Measurements from ENCODE around the gene HOXA3.

GRCh38 chr7:27143950-27144780, 8.2 kb downstream of the HOXA3 start:
- TF ChIP-seq, protein P1, sequence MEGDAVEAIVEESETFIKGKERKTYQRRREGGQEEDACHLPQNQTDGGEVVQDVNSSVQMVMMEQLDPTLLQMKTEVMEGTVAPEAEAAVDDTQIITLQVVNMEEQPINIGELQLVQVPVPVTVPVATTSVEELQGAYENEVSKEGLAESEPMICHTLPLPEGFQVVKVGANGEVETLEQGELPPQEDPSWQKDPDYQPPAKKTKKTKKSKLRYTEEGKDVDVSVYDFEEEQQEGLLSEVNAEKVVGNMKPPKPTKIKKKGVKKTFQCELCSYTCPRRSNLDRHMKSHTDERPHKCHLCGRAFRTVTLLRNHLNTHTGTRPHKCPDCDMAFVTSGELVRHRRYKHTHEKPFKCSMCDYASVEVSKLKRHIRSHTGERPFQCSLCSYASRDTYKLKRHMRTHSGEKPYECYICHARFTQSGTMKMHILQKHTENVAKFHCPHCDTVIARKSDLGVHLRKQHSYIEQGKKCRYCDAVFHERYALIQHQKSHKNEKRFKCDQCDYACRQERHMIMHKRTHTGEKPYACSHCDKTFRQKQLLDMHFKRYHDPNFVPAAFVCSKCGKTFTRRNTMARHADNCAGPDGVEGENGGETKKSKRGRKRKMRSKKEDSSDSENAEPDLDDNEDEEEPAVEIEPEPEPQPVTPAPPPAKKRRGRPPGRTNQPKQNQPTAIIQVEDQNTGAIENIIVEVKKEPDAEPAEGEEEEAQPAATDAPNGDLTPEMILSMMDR (conservative IDR thresholded peaks at IDR 0.05) = no peak
- TF ChIP-seq EZH2 (IDR thresholded peaks at IDR 0.05; ENCODE audit: low read depth) = no peak
